Germinal center (tissue), 1 donor: ENCODE data around the gene SUMF1.
"Not testable (repeated sequence)": the region's sequence is repeated elsewhere in the genome, so short reads cannot be mapped to it uniquely, and the experiment has no call there.

ENCODE experiments used
- DNase-seq: peaks from one replicate; pipeline ENCODE4 v3.0.0; 2012; ENCODE audit warnings: mixed read lengths, low spot score

SUMF1 gene

GRCh38 chr3:4461468-4462090 is 5.5 kb downstream of the SUMF1 start:
- no peak for DNase-seq

- no peak for DNase-seq
Measured at GRCh38 chr3:4460334-4460733, 6.7 kb downstream of the SUMF1 start.

- no peak for DNase-seq
Measured at GRCh38 chr3:4458961-4459360, 8.1 kb downstream of the SUMF1 start.

GRCh38 chr3:4456780-4457179 is 10.3 kb downstream of the SUMF1 start:
- not testable (repeated sequence) for DNase-seq

- DNase-seq, result no peak
Measured at GRCh38 chr3:4454142-4454541, 12.9 kb downstream of the SUMF1 start.

GRCh38 chr3:4449043-4449805 is 17.8 kb downstream of the SUMF1 start:
- DNase-seq, result no peak

- no peak for DNase-seq
Measured at GRCh38 chr3:4448187-4448586, 18.9 kb downstream of the SUMF1 start.

GRCh38 chr3:4447295-4447999 is 19.6 kb downstream of the SUMF1 start:
- DNase-seq, result no peak

GRCh38 chr3:4440951-4441350 is 26.1 kb downstream of the SUMF1 start:
- DNase-seq, result no peak

GRCh38 chr3:4438296-4438695 is 28.8 kb downstream of the SUMF1 start:
- DNase-seq, result no peak

GRCh38 chr3:4432259-4432658 is 34.8 kb downstream of the SUMF1 start:
- no peak for DNase-seq

- DNase-seq, result no peak
Measured at GRCh38 chr3:4429648-4430350, 37.3 kb downstream of the SUMF1 start.

- DNase-seq, result no peak
Measured at GRCh38 chr3:4426782-4427344, 40.2 kb downstream of the SUMF1 start.

GRCh38 chr3:4426261-4426781 is 40.7 kb downstream of the SUMF1 start:
- no peak for DNase-seq

GRCh38 chr3:4425707-4426106 is 41.4 kb downstream of the SUMF1 start:
- no peak for DNase-seq

GRCh38 chr3:4425055-4425454 is 42.0 kb downstream of the SUMF1 start:
- no peak for DNase-seq

GRCh38 chr3:4421121-4421520 is 45.9 kb downstream of the SUMF1 start:
- no peak for DNase-seq

- DNase-seq, result no peak
Measured at GRCh38 chr3:4419920-4420319, 47.1 kb downstream of the SUMF1 start.

- no peak for DNase-seq
Measured at GRCh38 chr3:4419386-4419785, 47.7 kb downstream of the SUMF1 start.

- DNase-seq, result no peak
Measured at GRCh38 chr3:4418156-4418555, 48.9 kb downstream of the SUMF1 start.

- no peak for DNase-seq
Measured at GRCh38 chr3:4417449-4417848, 49.6 kb downstream of the SUMF1 start.

- no peak for DNase-seq
Measured at GRCh38 chr3:4416961-4417360, 50.1 kb downstream of the SUMF1 start.
